Measurements from ENCODE around the gene MMP15.
"Not testable (repeated sequence)": the region's sequence is repeated elsewhere in the genome, so short reads cannot be mapped to it uniquely, and the experiment has no call there.

- not testable (repeated sequence) for TF ChIP-seq POLR2A, CTCF (IDR thresholded peaks at IDR 0.05)
Measured at GRCh38 chr16:58072134-58072533, 46.6 kb downstream of the MMP15 start.
